A549 (cell line): ENCODE results near the gene PTPN14. TPM values are rescaled to one million over a fixed set of nuclear protein-coding genes. Genes with fewer than 3 reads are reported as not detected.
A peak's percentile ranks its signal among the peaks of the same experiment; 100 is the strongest.

Source experiments
- ATAC-seq, 2 experiments: fragments of 200-7000 bp in 1 of 2; fragments of >200 bp in 1 of 2; cut with Nextera tagmentation in 1 of 2; cut with Tn5 transposase in 1 of 2; 3 replicates each; pipeline versions ENCODE4 v1.8.0 to v1.9.1; 2018 to 2020; ENCODE audit warnings: mild to moderate bottlenecking in 1 of 2, moderate library complexity in 1 of 2
- CTCF ChIA-PET: fragments of 300-600 bp; sonication (Branson Sonifier 250); formaldehyde crosslinking; extraction: SDS; loops from one replicate; lab custom pipeline; 2021; ENCODE audit warnings: antibody characterized with exemption, inconsistent platforms; lab: Yijun Ruan, JAX
- POLR2A ChIA-PET: fragments of 350-600 bp; formaldehyde crosslinking; extraction: SDS; loops from one replicate; lab custom pipeline; 2021; ENCODE audit warnings: antibody characterized with exemption, inconsistent platforms; lab: Yijun Ruan, JAX
- DNase-seq, 2 experiments: peaks; one replicate each; pipeline versions ENCODE4 v3.0.0 to v3.0.0-alpha.2; 2011 to 2016; ENCODE audit warnings: low read depth in 1 of 2, low spot score in 1 of 2
- FAIRE-seq: peaks from 2 replicates; lab custom pipeline; 2011; peaks lifted over from hg19 to GRCh38; lab: Jason Lieb, UNC
- H3K27ac ChIP-seq, 2 experiments: fragments of >200 bp; sonication (Bioruptor Twin); formaldehyde crosslinking; 3 replicates each; pipeline ENCODE4 v1.5.1; 2016 to 2017
- H3K4me1 ChIP-seq: fragments of >200 bp; sonication (Bioruptor Twin); formaldehyde crosslinking; 3 replicates; pipeline ENCODE4 v1.6.1; 2016
- H3K4me2 ChIP-seq: fragments of >200 bp; sonication (Bioruptor Twin); formaldehyde crosslinking; 3 replicates; pipeline ENCODE4 v1.6.1; 2016
- H3K4me3 ChIP-seq: fragments of >200 bp; sonication (Bioruptor Twin); formaldehyde crosslinking; 3 replicates; pipeline ENCODE4 v1.5.1; 2016
- H3K9me3 ChIP-seq: fragments of >200 bp; sonication (Bioruptor Twin); formaldehyde crosslinking; 3 replicates; pipeline ENCODE4 v1.6.1; 2016
- CEBPB ChIP-seq, 2 experiments: fragments of >200 bp in 1 of 2; sonication (Bioruptor Twin) in 1 of 2; formaldehyde crosslinking in 1 of 2; IDR thresholded peaks; 2 replicates each; pipeline ENCODE4 v1.6.1; 2012 to 2016
- CHD2 ChIP-seq: fragments of 150-350 bp; IDR thresholded peaks from 2 replicates; pipeline ENCODE4 v1.6.1; 2014; ENCODE audit warnings: low read length; ENCODE audit not compliant: partially characterized antibody
- EHF ChIP-seq: fragments of 250-450 bp; sonication (Bioruptor Pico); IDR thresholded peaks from 2 replicates; pipeline ENCODE4 v1.5.0; 2020; ENCODE audit warnings: mild to moderate bottlenecking
- EP300 ChIP-seq, 2 experiments: fragments of >200 bp; sonication (Bioruptor Twin); formaldehyde crosslinking; IDR thresholded peaks; 2 replicates in 1 of 2; 3 replicates in 1 of 2; pipeline ENCODE4 v1.6.1; 2016 to 2017
- FOSL2 ChIP-seq, 2 experiments: fragments of 450-650 bp in 1 of 2; fragments of >200 bp in 1 of 2; sonication (Bioruptor Twin) in 1 of 2; formaldehyde crosslinking; IDR thresholded peaks; 2 replicates each; pipeline versions ENCODE4 v1.5.0 to v1.6.1; 2016 to 2020; ENCODE audit warnings: mild to moderate bottlenecking in 1 of 2, moderate library complexity in 1 of 2
- GATA3 ChIP-seq: IDR thresholded peaks from 2 replicates; pipeline ENCODE4 v1.6.1; 2012; ENCODE audit warnings: borderline replicate concordance
- HOXB13 ChIP-seq: fragments of 250-450 bp; sonication (Bioruptor Pico); IDR thresholded peaks from 2 replicates; pipeline ENCODE4 v1.5.0; 2020; ENCODE audit warnings: low read depth, mild to moderate bottlenecking, moderate library complexity
- JUN ChIP-seq, 2 experiments: fragments of >200 bp; sonication (Bioruptor Twin); formaldehyde crosslinking; IDR thresholded peaks; 2 replicates in 1 of 2; 3 replicates in 1 of 2; pipeline ENCODE4 v1.6.1; 2016 to 2017
- JUNB ChIP-seq: fragments of >200 bp; sonication (Bioruptor Twin); formaldehyde crosslinking; IDR thresholded peaks from 2 replicates; pipeline ENCODE4 v1.6.1; 2016
- POLR2AphosphoS2 ChIP-seq: conservative IDR thresholded peaks from 2 replicates; pipeline ENCODE4 v1.6.1; 2012; ENCODE audit warnings: low read length, improper control_type of control experiment, inconsistent platforms
- RAD21 ChIP-seq, 2 experiments: fragments of >200 bp in 1 of 2; sonication (Bioruptor Twin) in 1 of 2; formaldehyde crosslinking in 1 of 2; IDR thresholded peaks in 1 of 2; conservative IDR thresholded peaks in 1 of 2; 2 replicates in 1 of 2; 3 replicates in 1 of 2; pipeline ENCODE4 v1.6.1; 2012 to 2018; ENCODE audit warnings: inconsistent platforms in 1 of 2
- RARB ChIP-seq: fragments of 250-450 bp; sonication (Bioruptor Pico); IDR thresholded peaks from 2 replicates; pipeline ENCODE4 v1.8.0; 2021; ENCODE audit warnings: mild to moderate bottlenecking, moderate library complexity
- RCOR1 ChIP-seq: fragments of 150-350 bp; IDR thresholded peaks from 2 replicates; pipeline ENCODE4 v1.6.1; 2014; ENCODE audit warnings: antibody characterized with exemption, low read length, low read depth
- RFX5 ChIP-seq: fragments of 450-650 bp; IDR thresholded peaks from 2 replicates; pipeline ENCODE4 v1.7.1; 2014; ENCODE audit warnings: antibody characterized with exemption, mild to moderate bottlenecking, moderate library complexity
- SMC3 ChIP-seq: fragments of >200 bp; sonication (Bioruptor Twin); formaldehyde crosslinking; IDR thresholded peaks from 3 replicates; pipeline ENCODE4 v1.6.1; 2018; ENCODE audit warnings: inconsistent platforms
- WGBS: methylation state at CpG from one replicate; pipeline ENCODE4 v1.1.6; 2017; ENCODE audit errors: missing lambda C conversion rate; 5-methylcytosine and 5-hydroxymethylcytosine counted together
- polyA plus RNA-seq, 4 experiments: library from polyadenylated mRNA; depleted of rRNA in 3 of 4; stranded (reverse); fragments of >200 nt; fragmentation: RNase III in 1 of 4; extraction: RNeasy Plus Mini Kit Qiagen cat#74134 plus additional on column Dnase treatment in 1 of 4; gene quantifications; 2 replicates in 3 of 4; 3 replicates in 1 of 4; pipeline ENCODE4 v1.2.3, GENCODE V29; 2011 to 2017
- TF ChIP-seq, protein P1 (sequence below): fragments of 150-350 bp; IDR thresholded peaks from 2 replicates; pipeline ENCODE4 v1.6.1; 2014; ENCODE audit warnings: low read depth, mild to moderate bottlenecking, low read length
- TF ChIP-seq, protein P2 (sequence below): IDR thresholded peaks from 2 replicates; pipeline ENCODE4 v1.6.1; 2012
- TF ChIP-seq, protein P3 (sequence below): IDR thresholded peaks from 2 replicates; pipeline ENCODE4 v1.6.1; 2012; ENCODE audit warnings: low read depth, borderline replicate concordance

Gene PTPN14
- polyA plus RNA-seq, 2 of the 4 experiments (the other 2 are of a cell fraction): 9.2 to 10.0 TPM

DNA sequence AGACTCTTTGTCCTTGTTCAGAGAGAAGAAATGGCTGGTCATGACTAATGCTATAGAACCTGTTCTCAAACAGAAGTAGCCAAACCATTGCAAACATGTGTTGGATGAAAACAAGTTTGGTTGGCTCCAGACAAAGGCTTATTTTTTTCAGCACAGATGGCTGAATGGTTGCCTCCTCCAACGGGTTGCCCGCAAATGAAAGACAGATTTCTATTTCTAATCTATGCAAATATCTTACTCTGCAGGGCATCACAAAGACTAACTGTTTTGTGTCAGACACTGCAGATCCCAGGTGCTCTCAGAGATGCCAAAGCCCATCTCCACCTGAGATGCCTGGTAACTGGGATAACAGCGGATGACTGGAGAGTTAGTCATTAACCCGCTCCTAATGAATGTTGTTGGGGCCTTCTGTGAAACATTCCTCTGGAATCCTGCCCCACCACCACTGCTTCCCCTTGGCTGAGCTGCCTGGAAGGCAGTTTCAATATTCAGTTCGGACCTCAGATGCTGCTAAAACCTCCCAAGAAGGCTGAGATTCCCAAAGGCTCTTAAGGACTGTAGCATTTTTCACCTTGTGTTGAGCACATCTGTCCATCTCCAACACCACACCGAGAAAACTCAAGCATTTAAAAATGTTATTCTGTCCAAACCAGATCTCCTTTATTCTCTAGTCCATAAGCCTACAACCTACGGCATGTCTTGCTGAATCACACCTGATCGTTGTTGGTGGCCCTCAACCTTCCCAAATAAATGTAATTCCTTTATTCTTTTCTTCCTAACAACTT is 104.4 kb downstream of the PTPN14 start:
- peak overlapping the region; percentile 85 for H3K4me2 ChIP-seq
- H3K4me3 ChIP-seq: peak overlapping the region; percentile 15; the same call in 1 of the 3 replicates
- H3K4me1 ChIP-seq: peaks cover 58% of the 10 kb centered on the region
- FAIRE-seq (peak; percentile 92), ATAC-seq (peak; percentile 91 to 92), DNase-seq (peak; percentile 75 to 91)
- TF ChIP-seq POLR2AphosphoS2 (no peak), GATA3 (peak; percentile 59; the same call in 1 of the 2 replicates), EP300 (IDR thresholded peaks at IDR 0.05) (peak in 1 of 2 experiments; percentile 52; a peak in 1 of 5 replicates), RAD21 (conservative IDR thresholded peaks at IDR 0.05 in 1 of 2, IDR thresholded peaks at IDR 0.05 in 1 of 2) (peak in 1 of 2 experiments; percentile 25; a peak in 1 of 5 replicates), CEBPB (IDR thresholded peaks at IDR 0.05) (no peak; a peak in 1 of 4 replicates), JUNB (peak; percentile 81), SMC3 (0 out of 3 replicates have a peak, but pooled peaks have one; percentile 8), FOSL2 (IDR thresholded peaks at IDR 0.05) (peak; percentile 66), FOSL2 (CRISPR knock-in tag; IDR thresholded peaks at IDR 0.05) (peak; percentile 72), JUN (IDR thresholded peaks at IDR 0.05) (peak in 1 of 2 experiments; percentile 63; a peak in 3 of 5 replicates)
- TF ChIP-seq, protein P1, sequence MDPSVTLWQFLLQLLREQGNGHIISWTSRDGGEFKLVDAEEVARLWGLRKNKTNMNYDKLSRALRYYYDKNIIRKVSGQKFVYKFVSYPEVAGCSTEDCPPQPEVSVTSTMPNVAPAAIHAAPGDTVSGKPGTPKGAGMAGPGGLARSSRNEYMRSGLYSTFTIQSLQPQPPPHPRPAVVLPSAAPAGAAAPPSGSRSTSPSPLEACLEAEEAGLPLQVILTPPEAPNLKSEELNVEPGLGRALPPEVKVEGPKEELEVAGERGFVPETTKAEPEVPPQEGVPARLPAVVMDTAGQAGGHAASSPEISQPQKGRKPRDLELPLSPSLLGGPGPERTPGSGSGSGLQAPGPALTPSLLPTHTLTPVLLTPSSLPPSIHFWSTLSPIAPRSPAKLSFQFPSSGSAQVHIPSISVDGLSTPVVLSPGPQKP: no peak
- TF ChIP-seq, protein P2, sequence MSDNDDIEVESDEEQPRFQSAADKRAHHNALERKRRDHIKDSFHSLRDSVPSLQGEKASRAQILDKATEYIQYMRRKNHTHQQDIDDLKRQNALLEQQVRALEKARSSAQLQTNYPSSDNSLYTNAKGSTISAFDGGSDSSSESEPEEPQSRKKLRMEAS: peak; percentile 21; the same call in 1 of the 2 replicates
- H3K9me3 ChIP-seq: no peaks in the 10 kb centered on the region
- CTCF ChIA-PET: interaction anchor here (1.0 to 1.2 kb wide), 2 partner anchors 12 to 59 kb away, joined by 3 read pairs; no protein-coding TSS in a partner anchor
- peak overlapping the region; percentile 80 to 86 for H3K27ac ChIP-seq
- POLR2A ChIA-PET: interaction anchor here (0.9 to 1.0 kb wide), 2 partner anchors 26 to 105 kb away, joined by 3 to 5 read pairs; partner anchors contain the start of gene PTPN14
- WGBS: 0% methylated on average over 8 of the region's 8 CpGs

DNA sequence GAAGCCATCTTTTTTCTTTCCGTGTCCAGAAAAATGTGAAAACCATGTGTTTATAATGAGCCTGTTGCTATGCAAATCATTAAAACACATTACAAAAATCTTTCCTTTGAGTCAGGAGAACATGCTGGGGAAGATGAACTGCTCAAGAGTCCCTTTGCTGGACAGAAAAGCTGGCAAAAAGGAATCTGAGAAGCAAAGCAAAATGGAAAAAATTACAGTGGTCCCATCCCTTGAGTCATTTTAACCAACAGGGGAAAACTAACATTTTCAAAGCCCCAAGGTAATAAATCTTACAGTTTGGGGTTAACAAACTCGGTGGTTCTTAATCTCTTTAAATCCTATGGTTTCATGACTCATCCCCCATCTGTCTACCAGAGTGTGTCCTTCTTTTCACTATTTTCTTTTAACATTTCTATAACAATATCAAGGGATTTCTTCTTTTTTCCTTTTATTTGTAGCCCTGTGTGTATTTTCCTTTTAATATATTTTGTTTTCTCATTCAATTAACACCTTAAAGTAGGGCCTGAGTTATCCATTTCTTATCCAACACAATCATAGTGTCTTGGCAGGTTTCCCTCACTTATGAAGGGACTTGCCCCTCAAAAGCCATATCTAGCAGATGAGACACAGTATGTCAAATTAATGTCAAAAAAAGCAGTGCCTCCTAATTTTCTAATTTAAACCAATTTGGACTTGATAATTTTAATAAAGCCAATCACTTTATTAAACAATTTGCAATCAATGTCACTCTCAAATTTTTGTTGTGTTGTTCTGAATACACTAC is 105.4 kb downstream of the PTPN14 start:
- Histone ChIP-seq H3K4me2 (peak overlapping the region; percentile 85), H3K4me3 (no peak overlapping the region), H3K27ac (peak overlapping the region; percentile 80 to 86), H3K4me1 (peaks cover 60% of the 10 kb centered on the region), H3K9me3 (no peaks in the 10 kb centered on the region)
- no peak for DNase-seq
- peak in 1 of 2 experiments; percentile 16; a peak in 1 of 6 replicates for ATAC-seq
- ChIA-PET POLR2A (no interaction called here), CTCF (interaction anchor here (1.0 to 2.2 kb wide), 3 partner anchors 12 to 113 kb away, joined by 3 to 8 read pairs (median 3); no protein-coding TSS in a partner anchor)
- 16% methylated on average over 2 of the region's 2 CpGs for WGBS
- TF ChIP-seq RCOR1 (no peak), JUNB (peak; percentile 68), HOXB13 (CRISPR knock-in tag) (no peak), GATA3 (peak; percentile 11; the same call in 1 of the 2 replicates), CHD2 (no peak), RFX5 (no peak), FOSL2 (IDR thresholded peaks at IDR 0.05) (peak; percentile 44; the same call in 1 of the 2 replicates), FOSL2 (CRISPR knock-in tag; IDR thresholded peaks at IDR 0.05) (peak; percentile 61), RARB (no peak), EHF (CRISPR knock-in tag) (no peak)
- TF ChIP-seq, protein P3, sequence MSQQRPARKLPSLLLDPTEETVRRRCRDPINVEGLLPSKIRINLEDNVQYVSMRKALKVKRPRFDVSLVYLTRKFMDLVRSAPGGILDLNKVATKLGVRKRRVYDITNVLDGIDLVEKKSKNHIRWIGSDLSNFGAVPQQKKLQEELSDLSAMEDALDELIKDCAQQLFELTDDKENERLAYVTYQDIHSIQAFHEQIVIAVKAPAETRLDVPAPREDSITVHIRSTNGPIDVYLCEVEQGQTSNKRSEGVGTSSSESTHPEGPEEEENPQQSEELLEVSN: no peak
- no peak for FAIRE-seq
